Measurements from ENCODE around the gene SEC31A.

GRCh38 chr4:82789025-82789776 is 101.8 kb downstream of the SEC31A start:
- TF ChIP-seq, protein P1, sequence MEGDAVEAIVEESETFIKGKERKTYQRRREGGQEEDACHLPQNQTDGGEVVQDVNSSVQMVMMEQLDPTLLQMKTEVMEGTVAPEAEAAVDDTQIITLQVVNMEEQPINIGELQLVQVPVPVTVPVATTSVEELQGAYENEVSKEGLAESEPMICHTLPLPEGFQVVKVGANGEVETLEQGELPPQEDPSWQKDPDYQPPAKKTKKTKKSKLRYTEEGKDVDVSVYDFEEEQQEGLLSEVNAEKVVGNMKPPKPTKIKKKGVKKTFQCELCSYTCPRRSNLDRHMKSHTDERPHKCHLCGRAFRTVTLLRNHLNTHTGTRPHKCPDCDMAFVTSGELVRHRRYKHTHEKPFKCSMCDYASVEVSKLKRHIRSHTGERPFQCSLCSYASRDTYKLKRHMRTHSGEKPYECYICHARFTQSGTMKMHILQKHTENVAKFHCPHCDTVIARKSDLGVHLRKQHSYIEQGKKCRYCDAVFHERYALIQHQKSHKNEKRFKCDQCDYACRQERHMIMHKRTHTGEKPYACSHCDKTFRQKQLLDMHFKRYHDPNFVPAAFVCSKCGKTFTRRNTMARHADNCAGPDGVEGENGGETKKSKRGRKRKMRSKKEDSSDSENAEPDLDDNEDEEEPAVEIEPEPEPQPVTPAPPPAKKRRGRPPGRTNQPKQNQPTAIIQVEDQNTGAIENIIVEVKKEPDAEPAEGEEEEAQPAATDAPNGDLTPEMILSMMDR (IDR thresholded peaks at IDR 0.05), result no peak
- no peak for TF ChIP-seq POLR2AphosphoS5 (IDR thresholded peaks at IDR 0.05)

Measured in prostate gland (tissue), 2 donors.